Measurements from ENCODE around the gene CLCN7.

Gene CLCN7

DNA sequence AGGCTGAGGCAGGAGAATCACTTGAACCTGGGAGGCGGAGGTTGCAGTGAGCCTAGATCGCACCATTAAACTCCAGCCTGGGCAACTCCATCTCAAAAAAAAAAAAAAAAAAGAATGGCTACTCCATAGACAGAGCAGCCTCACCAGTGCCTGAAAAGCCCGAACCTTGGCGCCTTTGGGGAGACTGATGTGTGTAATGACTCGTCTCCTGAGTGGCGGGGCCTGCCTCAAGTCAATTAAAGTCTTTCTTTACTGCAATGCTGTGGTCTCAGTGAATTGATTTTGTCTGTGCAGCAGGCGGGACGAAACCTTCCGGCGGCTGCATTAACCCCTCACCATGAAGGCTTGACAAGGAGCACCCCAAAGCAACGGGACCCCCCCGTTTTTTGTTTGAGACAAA, 50.8 kb downstream of the CLCN7 start:
- TF ChIP-seq, protein P1, sequence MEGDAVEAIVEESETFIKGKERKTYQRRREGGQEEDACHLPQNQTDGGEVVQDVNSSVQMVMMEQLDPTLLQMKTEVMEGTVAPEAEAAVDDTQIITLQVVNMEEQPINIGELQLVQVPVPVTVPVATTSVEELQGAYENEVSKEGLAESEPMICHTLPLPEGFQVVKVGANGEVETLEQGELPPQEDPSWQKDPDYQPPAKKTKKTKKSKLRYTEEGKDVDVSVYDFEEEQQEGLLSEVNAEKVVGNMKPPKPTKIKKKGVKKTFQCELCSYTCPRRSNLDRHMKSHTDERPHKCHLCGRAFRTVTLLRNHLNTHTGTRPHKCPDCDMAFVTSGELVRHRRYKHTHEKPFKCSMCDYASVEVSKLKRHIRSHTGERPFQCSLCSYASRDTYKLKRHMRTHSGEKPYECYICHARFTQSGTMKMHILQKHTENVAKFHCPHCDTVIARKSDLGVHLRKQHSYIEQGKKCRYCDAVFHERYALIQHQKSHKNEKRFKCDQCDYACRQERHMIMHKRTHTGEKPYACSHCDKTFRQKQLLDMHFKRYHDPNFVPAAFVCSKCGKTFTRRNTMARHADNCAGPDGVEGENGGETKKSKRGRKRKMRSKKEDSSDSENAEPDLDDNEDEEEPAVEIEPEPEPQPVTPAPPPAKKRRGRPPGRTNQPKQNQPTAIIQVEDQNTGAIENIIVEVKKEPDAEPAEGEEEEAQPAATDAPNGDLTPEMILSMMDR (IDR thresholded peaks at IDR 0.05; ENCODE audit: unreplicated experiment in 3 of 3) = no peak
- H3K36me3 Mint-ChIP-seq (ENCODE audit: low read depth) = peaks cover 3% of the 10 kb centered on the region
- H3K4me3 Mint-ChIP-seq = peak overlapping the region in 1 of 3 experiments; percentile 60
- no peaks in the 10 kb centered on the region for H3K27me3 Mint-ChIP-seq (ENCODE audit: low read depth)
- H3K9me3 Mint-ChIP-seq = no peaks in the 10 kb centered on the region
- H3K4me1 Mint-ChIP-seq = peaks cover 9% of the 10 kb centered on the region
- H3K27ac Mint-ChIP-seq = peak overlapping the region; percentile 47 to 53 (median 49)

DNA sequence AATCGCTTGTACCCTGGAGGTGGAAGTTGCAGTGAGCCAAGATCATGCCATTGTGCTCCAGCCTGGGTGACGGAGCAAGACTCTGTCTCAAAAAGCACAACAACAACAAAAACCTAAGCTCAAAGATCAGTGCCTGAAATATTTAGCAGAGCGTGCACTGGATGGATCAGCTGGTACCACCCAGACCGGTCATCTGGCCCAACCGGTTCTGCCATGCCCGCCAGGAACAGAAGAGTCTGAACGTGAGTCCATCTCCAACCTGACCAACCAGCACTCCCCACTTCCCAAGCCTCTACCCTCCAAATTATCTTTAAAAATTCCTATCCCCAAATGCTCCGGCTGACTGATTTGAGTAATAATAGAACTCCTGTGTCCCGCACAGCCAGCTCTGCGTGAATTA, 52.8 kb downstream of the CLCN7 start:
- no peaks in the 10 kb centered on the region for H3K27me3 Mint-ChIP-seq (ENCODE audit: low read depth)
- peak overlapping the region; percentile 84 to 99 (median 99) for H3K27ac Mint-ChIP-seq
- TF ChIP-seq, protein P1 (IDR thresholded peaks at IDR 0.05; ENCODE audit: unreplicated experiment in 3 of 3) = no peak
- H3K4me1 Mint-ChIP-seq = peaks cover 9% of the 10 kb centered on the region
- peak overlapping the region; percentile 80 to 96 (median 82) for H3K4me3 Mint-ChIP-seq
- no peaks in the 10 kb centered on the region for H3K9me3 Mint-ChIP-seq
- peaks cover 3% of the 10 kb centered on the region for H3K36me3 Mint-ChIP-seq (ENCODE audit: low read depth)

DNA sequence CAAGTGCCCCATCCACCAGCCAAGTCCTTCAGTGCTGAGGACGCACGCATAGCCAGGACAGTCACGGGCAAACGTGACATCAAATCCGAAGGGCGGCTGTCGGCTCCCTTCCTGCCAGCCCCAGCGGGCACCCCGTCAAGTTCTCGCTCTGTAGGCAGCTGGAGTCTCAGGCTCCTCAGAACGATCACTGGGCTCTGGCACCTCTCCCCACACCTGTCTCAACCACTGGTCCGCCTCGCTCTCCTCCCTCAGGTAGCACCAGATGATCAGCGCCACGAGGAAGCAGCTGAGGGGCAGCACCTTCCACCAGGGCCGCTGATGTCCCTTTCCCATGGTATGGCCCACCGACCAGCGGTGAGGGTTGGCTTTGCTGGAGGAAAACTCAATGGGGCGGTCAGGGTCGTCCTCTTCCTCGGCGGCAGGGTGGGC, 54.7 kb downstream of the CLCN7 start:
- H3K27ac Mint-ChIP-seq = peak overlapping the region; percentile 46 to 99 (median 96)
- H3K27me3 Mint-ChIP-seq (ENCODE audit: low read depth) = no peaks in the 10 kb centered on the region
- H3K4me3 Mint-ChIP-seq = peak overlapping the region; percentile 96 to 98 (median 97)
- H3K9me3 Mint-ChIP-seq = no peaks in the 10 kb centered on the region
- TF ChIP-seq, protein P1 (IDR thresholded peaks at IDR 0.05; ENCODE audit: unreplicated experiment in 3 of 3) = no peak
- H3K36me3 Mint-ChIP-seq (ENCODE audit: low read depth) = peaks cover 3% of the 10 kb centered on the region
- H3K4me1 Mint-ChIP-seq = peaks cover 9% of the 10 kb centered on the region

DNA sequence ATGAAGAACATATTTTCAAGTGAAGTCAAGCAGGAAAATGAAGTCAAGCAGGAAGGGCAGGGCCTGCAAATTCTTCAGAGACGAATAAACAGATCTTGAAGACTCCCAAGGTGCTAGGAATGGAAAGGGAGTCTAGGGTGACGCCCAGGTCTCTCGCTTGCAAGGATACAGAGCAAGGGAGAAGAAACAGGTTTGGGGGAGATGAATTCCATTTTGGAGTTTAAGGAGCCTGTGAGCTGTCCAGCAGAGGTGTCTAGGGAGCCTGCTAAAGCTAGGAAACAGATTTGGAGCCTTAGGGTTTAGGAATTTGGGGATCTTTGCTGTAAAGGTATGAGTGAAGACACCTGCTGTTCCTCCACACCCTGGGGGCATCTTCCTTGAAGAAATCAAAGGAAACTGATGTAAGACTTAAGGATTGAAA, 58.3 kb downstream of the CLCN7 start:
- H3K4me1 Mint-ChIP-seq = peaks cover 9% of the 10 kb centered on the region
- no peaks in the 10 kb centered on the region for H3K9me3 Mint-ChIP-seq
- H3K36me3 Mint-ChIP-seq (ENCODE audit: low read depth) = peaks cover 4% of the 10 kb centered on the region
- H3K27ac Mint-ChIP-seq = peak overlapping the region; percentile 52 to 66 (median 56)
- H3K27me3 Mint-ChIP-seq (ENCODE audit: low read depth) = no peaks in the 10 kb centered on the region
- peak overlapping the region; percentile 65 to 80 (median 74) for H3K4me3 Mint-ChIP-seq
- TF ChIP-seq, protein P1 (IDR thresholded peaks at IDR 0.05; ENCODE audit: unreplicated experiment in 3 of 3) = no peak

DNA sequence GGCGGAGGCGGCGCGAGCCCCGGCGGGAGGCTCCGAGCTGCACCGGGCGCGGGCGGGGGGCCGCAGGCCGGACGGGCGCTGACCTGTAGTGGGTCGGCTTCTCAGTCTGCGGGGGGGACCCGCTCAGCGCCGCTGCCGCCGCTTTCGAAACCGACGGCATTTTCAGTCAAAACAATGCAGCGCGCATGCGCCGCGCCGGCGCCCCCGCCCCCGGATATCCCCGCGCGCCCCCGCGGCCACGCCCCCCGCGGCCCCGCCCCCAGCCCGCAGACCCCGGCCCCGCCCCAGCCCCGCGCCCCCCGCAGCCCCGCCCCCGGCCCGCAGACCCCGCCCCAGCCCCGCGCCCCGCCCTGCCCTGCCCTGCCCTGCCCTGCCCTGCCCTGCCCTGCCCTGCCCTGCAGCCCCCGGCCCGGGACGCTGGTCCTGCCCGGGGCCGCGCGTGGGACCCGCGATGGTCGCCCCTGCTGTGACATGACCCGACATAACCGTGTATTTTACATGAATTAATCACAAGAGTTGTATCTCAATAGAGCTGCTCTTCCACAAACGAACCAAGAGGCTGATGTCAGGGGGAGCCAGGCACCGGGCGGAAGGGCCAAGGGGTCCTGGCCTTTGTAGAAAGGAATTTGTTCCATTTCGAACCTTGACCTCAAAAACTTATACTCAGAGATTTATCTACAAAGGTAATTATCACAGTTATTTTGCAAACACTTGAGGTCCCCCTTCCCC, 60.1 kb downstream of the CLCN7 start, which contains the start of gene UNKL:
Gene UNKL, minus strand, starts transcription at position 173 of the 729 bp plus-strand sequence. Its CDS starts 13 bp downstream, at position 160.
- TF ChIP-seq, protein P1 (IDR thresholded peaks at IDR 0.05; ENCODE audit: unreplicated experiment in 3 of 3) = no peak
- H3K4me3 Mint-ChIP-seq = peak within 1 kb of the TSS; percentile 87 to 89 (median 89)
- peaks cover 10% of the 10 kb centered on the region for H3K36me3 Mint-ChIP-seq (ENCODE audit: low read depth)
- no peaks in the 10 kb centered on the region for H3K4me1 Mint-ChIP-seq
- H3K27me3 Mint-ChIP-seq (ENCODE audit: low read depth) = no peaks in the 10 kb centered on the region
- no peaks in the 10 kb centered on the region for H3K9me3 Mint-ChIP-seq
- peak within 1 kb of the TSS; percentile 55 to 84 (median 66) for H3K27ac Mint-ChIP-seq

Measured in nephron (organoid).